Psoas muscle (tissue), 8 donors: ENCODE measurements around the gene CD2BP2. TPM values are rescaled to one million over a fixed set of nuclear protein-coding genes. Genes with fewer than 3 reads are reported as not detected.
"Not testable (repeated sequence)": the region's sequence is repeated elsewhere in the genome, so short reads cannot be mapped to it uniquely, and the experiment has no call there.

Source experiments
- ATAC-seq, 4 donors: fragments of 200-7000 bp; cut with Tn5 transposase; one replicate each; pipeline ENCODE4 v1.9.1; 2020; ENCODE audit warnings: moderate library complexity in 3 of 4, mild to moderate bottlenecking in 2 of 4
- DNase-seq, 2 donors: peaks; one replicate each; pipeline ENCODE4 v3.0.0-alpha.2; 2020
- H3K27ac ChIP-seq: fragments of 200-600 bp; one replicate; pipeline ENCODE4 v1.8.0; 2022
- H3K27me3 ChIP-seq, 3 donors: fragments of 200-600 bp in 1 of 3; one replicate each; pipeline versions ENCODE4 v1.6.1 to v1.8.0; 2013 to 2022; ENCODE audit warnings: low read length in 2 of 3, mild to moderate bottlenecking in 2 of 3, moderate library complexity in 1 of 3; ENCODE audit not compliant: insufficient read depth in 3 of 3
- H3K36me3 ChIP-seq, 2 donors: fragments of 200-600 bp in 1 of 2; one replicate each; pipeline versions ENCODE4 v1.6.1 to v1.8.0; 2013 to 2022; ENCODE audit warnings: low read depth in 1 of 2, mild to moderate bottlenecking in 1 of 2, moderate library complexity in 1 of 2; ENCODE audit not compliant: insufficient read depth in 1 of 2
- H3K4me1 ChIP-seq: fragments of 200-600 bp; one replicate; pipeline ENCODE4 v1.8.0; 2022
- H3K4me3 ChIP-seq: fragments of 200-600 bp; one replicate; pipeline ENCODE4 v1.8.0; 2022; ENCODE audit warnings: mild to moderate bottlenecking
- H3K9me3 ChIP-seq: fragments of 200-600 bp; one replicate; pipeline ENCODE4 v1.8.0; 2022
- CTCF ChIP-seq: fragments of 200-600 bp; IDR thresholded peaks from one replicate; pipeline ENCODE4 v1.8.0; 2022; ENCODE audit warnings: antibody characterized with exemption
- WGBS, 3 donors: extraction: QIAGEN DNeasy Blood & Tissue Kit; methylation state at CpG; one replicate each; pipeline versions ENCODE4 v1.1.6 to v1.1.7; 2013; 5-methylcytosine and 5-hydroxymethylcytosine counted together
- intact Hi-C, 2 donors: fragments of 100-400 bp; cut with DNase I; formaldehyde crosslinking; loops; one replicate each; pipeline versions ENCODE4 v1.11.0 to v1.14.2; 2022
- polyA plus RNA-seq, 3 donors: library from polyadenylated mRNA; stranded (reverse); fragments of 200-250 nt; gene quantifications; one replicate each; pipeline ENCODE4 v1.2.3, GENCODE V29; 2013
- total RNA-seq, 4 donors: library from RNA; stranded (reverse); fragmentation: NEBNext Ultra II Directional in 2 of 4; extraction: Animal tissue kit (Norgen Biotek cat#: 25700) in 2 of 4; gene quantifications; one replicate each; pipeline versions ENCODE4 v1.2.1 to v1.2.4, GENCODE V29; 2021 to 2023
- donor health status: healthy with polysubstance abuse.
- donor health status: DM: no; HTN: no; CAD: no; lungs with moderate emphysema.
- donor health status: Bipolar disorder and iron deficiency.
- donor health status: healthy.
- donor health status: DM: yes; HTN: yes; CAD: no.
- donor health status: DM: no; HTN: no; CAD: no.
- donor health status: DM: no; HTN: no; CAD: no.
- donor health status: DM: yes; HTN: yes; CAD: no.

The CD2BP2 gene
- total and polyA plus RNA-seq, 7 donors = 31.0 to 65.0 (median 55.6) TPM

- no peak overlapping the region for H3K27ac ChIP-seq
- H3K36me3 ChIP-seq = peaks cover 0 to 13% of the 10 kb centered on the region in 2 donors
- DNase-seq (no peak), ATAC-seq (no peak)
- no peak for TF ChIP-seq CTCF
- no peak overlapping the region for H3K4me3 ChIP-seq
- intact Hi-C loops = no loop called here
- WGBS, 3 donors = 79 to 83% (median 80%) methylated on average over 23 of the region's 23 CpGs
- H3K27me3 ChIP-seq = no peaks in the 10 kb centered on the region
- H3K9me3 ChIP-seq = no peaks in the 10 kb centered on the region
- H3K4me1 ChIP-seq = peaks cover 20% of the 10 kb centered on the region
Measured at GRCh38 chr16:30398661-30399434, 43.7 kb upstream of the CD2BP2 start.

- H3K36me3 ChIP-seq = peaks cover 0 to 13% of the 10 kb centered on the region in 2 donors
- no peaks in the 10 kb centered on the region for H3K27me3 ChIP-seq
- WGBS, 3 donors = 91% methylated on average over 41 to 42 of the region's 42 CpGs
- ATAC-seq (no peak), DNase-seq (peak in 1 of 2 donors; percentile 41)
- intact Hi-C loops = no loop called here
- peaks cover 20% of the 10 kb centered on the region for H3K4me1 ChIP-seq
- H3K9me3 ChIP-seq = no peaks in the 10 kb centered on the region
- no peak overlapping the region for H3K27ac ChIP-seq
- no peak overlapping the region for H3K4me3 ChIP-seq
- no peak for TF ChIP-seq CTCF
Measured at GRCh38 chr16:30397776-30398660, 42.9 kb upstream of the CD2BP2 start.

DNA sequence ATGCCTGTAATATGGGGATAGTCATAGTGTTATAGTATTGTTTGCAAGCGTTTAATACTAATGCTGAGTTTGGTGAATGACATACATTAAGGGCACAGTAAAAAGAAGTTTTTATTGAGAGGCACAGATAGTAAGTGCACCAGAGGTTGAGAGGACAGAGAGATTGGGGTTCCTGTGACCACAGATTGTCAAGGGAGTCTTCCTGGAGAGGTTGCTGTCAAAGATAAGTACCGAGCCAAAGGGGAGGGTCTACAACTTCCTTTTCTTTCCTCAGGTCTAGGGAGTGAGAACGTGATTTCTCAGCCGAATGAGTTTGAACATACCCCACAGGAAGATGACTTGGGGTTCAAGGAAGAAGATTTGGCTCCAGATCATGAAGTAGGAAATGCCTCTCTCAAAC lies 41.9 kb upstream of the CD2BP2 start:
- TF ChIP-seq CTCF = no peak
- Histone ChIP-seq H3K4me1 (peaks cover 20% of the 10 kb centered on the region), H3K9me3 (no peaks in the 10 kb centered on the region), H3K27me3 (no peaks in the 10 kb centered on the region), H3K36me3 (peaks cover 0 to 13% of the 10 kb centered on the region in 2 donors), H3K4me3 (no peak overlapping the region), H3K27ac (no peak overlapping the region)
- ATAC-seq = no peak
- intact Hi-C loops = no loop called here
- no peak for DNase-seq
- WGBS, 3 donors = 67 to 80% (median 72%) methylated on average over 4 of the region's 4 CpGs

GRCh38 chr16:30396627-30397026 lies 41.5 kb upstream of the CD2BP2 start:
- Histone ChIP-seq H3K4me3 (peak overlapping the region; percentile 91), H3K4me1 (peaks cover 20% of the 10 kb centered on the region), H3K36me3 (peaks cover 0 to 13% of the 10 kb centered on the region in 2 donors)
- DNase-seq = peak in 1 of 2 donors; percentile 28
- ATAC-seq, H3K27ac ChIP-seq, H3K9me3 ChIP-seq, H3K27me3 ChIP-seq, intact Hi-C loops: not testable (repeated sequence)
- WGBS, 3 donors = 72 to 89% (median 84%) methylated on average over 4 of the region's 4 CpGs

DNA sequence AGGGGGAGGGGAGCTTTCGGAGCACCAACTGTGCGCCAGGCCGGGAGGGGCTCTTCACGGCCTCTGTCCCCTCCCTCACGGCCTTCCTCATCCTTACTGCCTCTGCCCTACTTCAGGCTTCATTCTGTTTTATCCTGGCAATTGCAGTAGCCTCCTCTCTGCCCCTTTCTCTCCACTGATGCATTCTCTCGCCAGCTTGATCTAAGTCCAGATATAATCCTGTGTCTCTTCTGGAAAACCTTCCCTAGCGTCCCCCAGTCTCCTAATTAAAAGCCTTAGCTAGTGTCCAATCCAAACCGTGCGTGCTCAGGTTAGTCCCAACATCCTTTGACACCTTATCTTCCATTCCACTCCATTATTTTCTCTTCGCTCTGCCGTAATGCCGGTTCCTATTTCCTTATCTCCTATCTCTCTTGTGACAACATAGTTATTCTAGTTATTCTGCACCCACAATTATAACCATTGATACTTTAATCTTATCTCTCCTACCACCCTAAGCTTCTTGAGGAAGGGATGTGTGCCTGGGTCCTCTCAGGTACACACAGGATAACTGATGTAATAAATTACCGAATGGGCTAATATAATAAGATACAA lies 41.0 kb upstream of the CD2BP2 start:
- DNase-seq (no peak), ATAC-seq (no peak)
- WGBS, 3 donors = 15 to 29% (median 16%) methylated on average over 10 to 13 of the region's 13 CpGs
- H3K36me3 ChIP-seq = peaks cover 0 to 13% of the 10 kb centered on the region in 2 donors
- no peaks in the 10 kb centered on the region for H3K27me3 ChIP-seq
- peak overlapping the region; percentile 87 for H3K27ac ChIP-seq
- H3K9me3 ChIP-seq = no peaks in the 10 kb centered on the region
- peak overlapping the region; percentile 91 for H3K4me3 ChIP-seq
- intact Hi-C loops = loop anchor here in 1 of 2 donors (2.0 kb wide), 1 partner anchor 17 kb away; no protein-coding TSS in a partner anchor
- no peak for TF ChIP-seq CTCF
- H3K4me1 ChIP-seq = peaks cover 20% of the 10 kb centered on the region
